OCI-LY3 (cell line): ENCODE data around the gene GFPT2.

Experiments
- EZH2phosphoT487 ChIP-seq: fragments of 200-600 bp; shearing (Covaris generic); IDR thresholded peaks from 2 replicates; pipeline ENCODE4 v1.6.1; 2018; ENCODE audit warnings: antibody characterized with exemption, mixed run types, low read depth
- TF ChIP-seq, protein P1 (sequence below): fragments of 200-600, 300-600 bp; sonication (generic); IDR thresholded peaks from 2 replicates; pipeline ENCODE4 v1.5.1; 2014; ENCODE audit warnings: antibody characterized with exemption, low read length, low read depth

DNA sequence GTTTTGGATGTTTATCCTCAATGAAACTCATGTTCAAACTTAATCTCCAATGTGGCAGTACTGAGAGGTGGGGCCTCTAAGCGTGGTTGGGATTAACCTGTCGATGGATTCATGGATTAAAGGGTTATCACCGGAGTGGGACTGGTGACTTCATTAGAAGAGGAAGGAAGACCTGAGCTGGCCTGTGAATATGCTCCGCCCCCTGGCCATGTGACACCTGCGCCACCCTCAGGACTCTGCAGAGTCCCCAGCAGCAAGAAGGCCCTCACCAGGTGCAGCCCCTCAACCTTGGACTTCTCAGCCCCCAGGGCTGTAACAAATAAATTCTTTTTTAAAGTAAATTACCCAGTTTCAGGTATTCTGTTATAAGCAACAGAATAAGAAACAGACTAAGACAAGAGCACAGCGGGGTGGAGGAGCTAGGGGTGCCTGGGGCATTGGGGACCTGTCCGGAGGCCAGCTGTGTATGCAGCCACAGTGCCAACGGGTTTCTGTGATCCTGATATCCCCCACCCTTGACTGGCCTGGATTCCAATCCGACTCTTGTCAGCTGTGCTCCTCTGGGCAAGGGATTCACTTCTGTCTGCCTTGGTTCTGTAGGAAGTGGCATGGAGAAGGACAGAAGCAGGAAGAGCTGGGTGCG is 58.1 kb downstream of the GFPT2 start:
- TF ChIP-seq, protein P1, sequence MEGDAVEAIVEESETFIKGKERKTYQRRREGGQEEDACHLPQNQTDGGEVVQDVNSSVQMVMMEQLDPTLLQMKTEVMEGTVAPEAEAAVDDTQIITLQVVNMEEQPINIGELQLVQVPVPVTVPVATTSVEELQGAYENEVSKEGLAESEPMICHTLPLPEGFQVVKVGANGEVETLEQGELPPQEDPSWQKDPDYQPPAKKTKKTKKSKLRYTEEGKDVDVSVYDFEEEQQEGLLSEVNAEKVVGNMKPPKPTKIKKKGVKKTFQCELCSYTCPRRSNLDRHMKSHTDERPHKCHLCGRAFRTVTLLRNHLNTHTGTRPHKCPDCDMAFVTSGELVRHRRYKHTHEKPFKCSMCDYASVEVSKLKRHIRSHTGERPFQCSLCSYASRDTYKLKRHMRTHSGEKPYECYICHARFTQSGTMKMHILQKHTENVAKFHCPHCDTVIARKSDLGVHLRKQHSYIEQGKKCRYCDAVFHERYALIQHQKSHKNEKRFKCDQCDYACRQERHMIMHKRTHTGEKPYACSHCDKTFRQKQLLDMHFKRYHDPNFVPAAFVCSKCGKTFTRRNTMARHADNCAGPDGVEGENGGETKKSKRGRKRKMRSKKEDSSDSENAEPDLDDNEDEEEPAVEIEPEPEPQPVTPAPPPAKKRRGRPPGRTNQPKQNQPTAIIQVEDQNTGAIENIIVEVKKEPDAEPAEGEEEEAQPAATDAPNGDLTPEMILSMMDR = no peak
- no peak for TF ChIP-seq EZH2phosphoT487
